OCI-LY1 (cell line): Measurements from ENCODE around the gene NTNG1.
A peak's percentile ranks its signal among the peaks of the same experiment; 100 is the strongest.

Experiments used
- H2AFZ ChIP-seq: fragments of 200-600 bp; sonication (generic), shearing (Covaris generic); 2 replicates; pipeline ENCODE4 v1.6.0; 2014; ENCODE audit warnings: antibody characterized with exemption, mild to moderate bottlenecking, low read length
- H3F3A ChIP-seq: fragments of 200-600 bp; sonication (generic), shearing (Covaris generic); 2 replicates; pipeline ENCODE4 v1.6.0; 2014; ENCODE audit warnings: mild to moderate bottlenecking, antibody characterized with exemption, low read length, moderate library complexity; ENCODE audit not compliant: insufficient read depth
- H3K27ac ChIP-seq: fragments of 200-600 bp; sonication (generic); 2 replicates; pipeline ENCODE4 v1.5.1; 2014; ENCODE audit warnings: low read length, mixed run types, mild to moderate bottlenecking, low read depth; ENCODE audit not compliant: poor library complexity, severe bottlenecking
- H3K27me3 ChIP-seq: fragments of 200-600 bp; sonication (generic); 2 replicates; pipeline ENCODE4 v1.6.0; 2014; ENCODE audit warnings: antibody characterized with exemption, mild to moderate bottlenecking, low read length, moderate library complexity; ENCODE audit not compliant: insufficient read depth
- H3K36me3 ChIP-seq: fragments of 200-600 bp; sonication (generic); 2 replicates; pipeline ENCODE4 v1.6.1; 2014; ENCODE audit warnings: mild to moderate bottlenecking, antibody characterized with exemption, low read length, moderate library complexity, mixed read lengths; ENCODE audit not compliant: insufficient read depth
- H3K4me1 ChIP-seq: fragments of 200-600 bp; sonication (generic); 2 replicates; pipeline ENCODE4 v1.5.1; 2014; ENCODE audit warnings: mild to moderate bottlenecking, low read length, moderate library complexity; ENCODE audit not compliant: insufficient read depth, severe bottlenecking
- H3K4me2 ChIP-seq: fragments of 200-600 bp; sonication (generic), shearing (Covaris generic); 2 replicates; pipeline ENCODE4 v1.6.1; 2014; ENCODE audit warnings: low read length
- H3K4me3 ChIP-seq: fragments of 200-600 bp; sonication (generic); 2 replicates; pipeline ENCODE4 v1.5.1; 2014; ENCODE audit warnings: low read length, low read depth, mild to moderate bottlenecking, mixed read lengths; ENCODE audit not compliant: poor library complexity, severe bottlenecking
- H3K79me2 ChIP-seq: fragments of 200-600 bp; shearing (Covaris generic); 2 replicates; pipeline ENCODE4 v1.6.1; 2016; ENCODE audit warnings: mixed run types, low read length, mixed read lengths; ENCODE audit not compliant: insufficient read depth
- H3K9ac ChIP-seq: fragments of 200-600 bp; sonication (generic), shearing (Covaris generic); 2 replicates; pipeline ENCODE4 v1.6.1; 2014; ENCODE audit warnings: mild to moderate bottlenecking, low read length, mixed read lengths
- H3K9me2 ChIP-seq: fragments of 200-600 bp; sonication (generic), shearing (Covaris generic); 2 replicates; pipeline ENCODE4 v1.6.1; 2014; ENCODE audit warnings: low read depth, mild to moderate bottlenecking, low read length, mixed read lengths
- H3K9me3 ChIP-seq: fragments of 200-600 bp; shearing (Covaris generic); 2 replicates; pipeline ENCODE4 v1.6.1; 2014; ENCODE audit warnings: low read length, mixed read lengths
- H4K20me1 ChIP-seq: fragments of 200-600 bp; sonication (generic), shearing (Covaris generic); 2 replicates; pipeline ENCODE4 v1.6.0; 2016; ENCODE audit warnings: mild to moderate bottlenecking, low read length; ENCODE audit not compliant: insufficient read depth
- CTCF ChIP-seq: fragments of 200-600 bp; sonication (generic), shearing (Covaris generic); IDR thresholded peaks from 2 replicates; pipeline ENCODE4 v1.5.1; 2017; ENCODE audit warnings: mild to moderate bottlenecking, antibody characterized with exemption, low read length, moderate library complexity, mixed read lengths
- EZH2 ChIP-seq: fragments of 200-600 bp; sonication (generic), shearing (Covaris generic); IDR thresholded peaks from 2 replicates; pipeline ENCODE4 v1.8.0; 2017; ENCODE audit warnings: borderline replicate concordance, mixed run types, mild to moderate bottlenecking, antibody characterized with exemption, low read length, moderate library complexity, mixed read lengths

NTNG1 gene

GRCh38 chr1:107359472-107360241 is 218.8 kb downstream of the NTNG1 start:
- no peaks in the 10 kb centered on the region for H3K9me3 ChIP-seq
- H3K79me2 ChIP-seq, result no peaks in the 10 kb centered on the region
- TF ChIP-seq EZH2 (no peak), CTCF (no peak)
- no peaks in the 10 kb centered on the region for H3K9me2 ChIP-seq
- no peaks in the 10 kb centered on the region for H3K36me3 ChIP-seq
- peaks cover 7% of the 10 kb centered on the region for H3K4me1 ChIP-seq
- H3K27ac ChIP-seq, result no peak overlapping the region
- no peak overlapping the region for H3K4me3 ChIP-seq
- H3K27me3 ChIP-seq, result no peaks in the 10 kb centered on the region
- no peaks in the 10 kb centered on the region for H3F3A ChIP-seq
- no peaks in the 10 kb centered on the region for H4K20me1 ChIP-seq
- H2AFZ ChIP-seq, result no peak overlapping the region
- H3K4me2 ChIP-seq, result 0 out of 2 replicates have a peak overlapping the region, but pooled peaks have one; percentile 11
- no peak overlapping the region for H3K9ac ChIP-seq

- Histone ChIP-seq H3K9me3 (no peaks in the 10 kb centered on the region), H3K27me3 (no peaks in the 10 kb centered on the region), H3K27ac (no peak overlapping the region), H2AFZ (no peak overlapping the region), H3K79me2 (no peaks in the 10 kb centered on the region), H3K4me3 (no peak overlapping the region), H3K4me1 (peaks cover 7% of the 10 kb centered on the region), H3F3A (no peaks in the 10 kb centered on the region), H4K20me1 (no peaks in the 10 kb centered on the region), H3K9me2 (no peaks in the 10 kb centered on the region), H3K4me2 (no peak overlapping the region), H3K9ac (no peak overlapping the region), H3K36me3 (no peaks in the 10 kb centered on the region)
- TF ChIP-seq CTCF, result no peak
- no peak for TF ChIP-seq EZH2
Measured at GRCh38 chr1:107362468-107363140, 221.8 kb downstream of the NTNG1 start.

GRCh38 chr1:107363154-107363553 is 222.3 kb downstream of the NTNG1 start:
- Histone ChIP-seq H2AFZ (no peak overlapping the region), H4K20me1 (no peaks in the 10 kb centered on the region), H3K9ac (no peak overlapping the region), H3K36me3 (no peaks in the 10 kb centered on the region), H3K9me2 (no peaks in the 10 kb centered on the region), H3K4me1 (peaks cover 7% of the 10 kb centered on the region), H3K27me3 (no peaks in the 10 kb centered on the region), H3K79me2 (no peaks in the 10 kb centered on the region), H3K4me2 (no peak overlapping the region), H3K27ac (no peak overlapping the region), H3K4me3 (no peak overlapping the region), H3F3A (no peaks in the 10 kb centered on the region), H3K9me3 (no peaks in the 10 kb centered on the region)
- TF ChIP-seq EZH2 (no peak), CTCF (no peak)
